MCF 10A (cell line): ENCODE measurements around the gene PNMT. TPM values are rescaled to one million over a fixed set of nuclear protein-coding genes. Genes with fewer than 3 reads are reported as not detected.

Experiments
- BruUV-seq: library from RNA; stranded (reverse); fragments of 400-500 nt; replicated peaks from 2 replicates; lab custom pipeline; 2021; lab: Mats Ljungman, UMichigan
- CTCF ChIA-PET: fragments of 300-600 bp; sonication (Branson Sonifier 250); formaldehyde crosslinking; extraction: SDS; loops from one replicate; lab custom pipeline; 2021; ENCODE audit warnings: antibody characterized with exemption, inconsistent platforms; lab: Yijun Ruan, JAX
- POLR2A ChIA-PET: fragments of 300-600, 350-650 bp; sonication (Branson Sonifier 250); formaldehyde crosslinking; extraction: SDS; loops from one replicate; lab custom pipeline; 2020; ENCODE audit warnings: antibody characterized with exemption, inconsistent platforms; lab: Yijun Ruan, JAX
- DNase-seq: peaks from one replicate; pipeline ENCODE4 v3.0.0-alpha.2; 2018; ENCODE audit not compliant: unreplicated experiment
- H3K27ac Mint-ChIP-seq: one replicate; pipeline ENCODE4 v1.8.0; 2022; ENCODE audit warnings: mild to moderate bottlenecking, low read depth, mixed read lengths; ENCODE audit not compliant: unreplicated experiment
- H3K27me3 Mint-ChIP-seq: one replicate; pipeline ENCODE4 v1.8.0; 2022; ENCODE audit warnings: mixed read lengths; ENCODE audit not compliant: insufficient read depth, unreplicated experiment
- H3K36me3 Mint-ChIP-seq: one replicate; pipeline ENCODE4 v1.8.0; 2022; ENCODE audit warnings: mild to moderate bottlenecking, moderate library complexity, mixed read lengths; ENCODE audit not compliant: insufficient read depth, unreplicated experiment
- H3K4me1 Mint-ChIP-seq: one replicate; pipeline ENCODE4 v1.8.0; 2022; ENCODE audit warnings: mixed read lengths; ENCODE audit not compliant: insufficient read depth, unreplicated experiment
- H3K4me3 Mint-ChIP-seq: one replicate; pipeline ENCODE4 v1.8.0; 2022; ENCODE audit warnings: mild to moderate bottlenecking, moderate library complexity, mixed read lengths; ENCODE audit not compliant: unreplicated experiment
- H3K9me3 Mint-ChIP-seq: one replicate; pipeline ENCODE4 v1.8.0; 2022; ENCODE audit warnings: mixed read lengths; ENCODE audit not compliant: unreplicated experiment
- intact Hi-C: fragments of 100-400 bp; cut with micrococcal nuclease; formaldehyde crosslinking; loops from 2 replicates; pipeline ENCODE4 v1.14.1; 2022
- total RNA-seq: library from RNA; stranded (reverse); gene quantifications from 2 replicates; pipeline ENCODE4 v1.2.3, GENCODE V29; 2022
- TF ChIP-seq, protein P1 (sequence below): fragments of 200-600 bp; IDR thresholded peaks from one replicate; pipeline ENCODE4 v1.8.0; 2022; ENCODE audit warnings: antibody characterized with exemption, mild to moderate bottlenecking; ENCODE audit not compliant: unreplicated experiment

The PNMT gene
- total RNA-seq, 1 experiment from 2014 or later, result not detected

DNA sequence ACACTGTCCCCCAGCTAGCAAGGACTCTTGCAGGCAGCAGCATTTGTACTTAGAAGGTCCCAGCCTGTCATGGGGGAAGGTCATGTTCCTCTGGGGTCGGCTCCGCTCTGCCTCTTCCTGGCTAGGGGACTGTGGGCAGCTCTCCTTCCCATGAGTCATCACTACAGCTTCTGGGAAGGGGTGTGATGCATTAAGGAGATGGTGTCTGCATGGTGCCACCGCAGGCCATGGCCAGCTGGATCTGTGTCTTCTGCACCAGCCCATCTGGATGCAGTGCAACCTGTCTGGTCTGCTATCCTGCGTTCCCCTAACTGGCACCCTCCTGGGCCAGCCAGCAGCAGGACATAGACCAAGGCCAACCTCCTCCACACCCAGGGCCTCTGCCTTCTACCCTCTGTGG, 25.0 kb upstream of the PNMT start:
- ChIA-PET POLR2A (interaction anchor here (1.1 to 1.2 kb wide), 2 partner anchors 28 to 97 kb away, joined by 4 read pairs; no protein-coding TSS in a partner anchor), CTCF (interaction anchor here (0.6 to 2.0 kb wide), 6 partner anchors 8 to 24 kb away, joined by 3 to 6 read pairs (median 4); no protein-coding TSS in a partner anchor)
- peaks cover 13% of the 10 kb centered on the region for H3K36me3 Mint-ChIP-seq
- H3K27ac Mint-ChIP-seq, result no peak overlapping the region
- no peaks in the 10 kb centered on the region for H3K9me3 Mint-ChIP-seq
- TF ChIP-seq, protein P1, sequence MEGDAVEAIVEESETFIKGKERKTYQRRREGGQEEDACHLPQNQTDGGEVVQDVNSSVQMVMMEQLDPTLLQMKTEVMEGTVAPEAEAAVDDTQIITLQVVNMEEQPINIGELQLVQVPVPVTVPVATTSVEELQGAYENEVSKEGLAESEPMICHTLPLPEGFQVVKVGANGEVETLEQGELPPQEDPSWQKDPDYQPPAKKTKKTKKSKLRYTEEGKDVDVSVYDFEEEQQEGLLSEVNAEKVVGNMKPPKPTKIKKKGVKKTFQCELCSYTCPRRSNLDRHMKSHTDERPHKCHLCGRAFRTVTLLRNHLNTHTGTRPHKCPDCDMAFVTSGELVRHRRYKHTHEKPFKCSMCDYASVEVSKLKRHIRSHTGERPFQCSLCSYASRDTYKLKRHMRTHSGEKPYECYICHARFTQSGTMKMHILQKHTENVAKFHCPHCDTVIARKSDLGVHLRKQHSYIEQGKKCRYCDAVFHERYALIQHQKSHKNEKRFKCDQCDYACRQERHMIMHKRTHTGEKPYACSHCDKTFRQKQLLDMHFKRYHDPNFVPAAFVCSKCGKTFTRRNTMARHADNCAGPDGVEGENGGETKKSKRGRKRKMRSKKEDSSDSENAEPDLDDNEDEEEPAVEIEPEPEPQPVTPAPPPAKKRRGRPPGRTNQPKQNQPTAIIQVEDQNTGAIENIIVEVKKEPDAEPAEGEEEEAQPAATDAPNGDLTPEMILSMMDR, result no peak
- no peaks in the 10 kb centered on the region for H3K27me3 Mint-ChIP-seq
- intact Hi-C loops, result no loop called here
- H3K4me1 Mint-ChIP-seq, result peaks cover 30% of the 10 kb centered on the region
- H3K4me3 Mint-ChIP-seq, result no peak overlapping the region
- BruUV-seq, result no TSS peak
- DNase-seq, result no peak

DNA sequence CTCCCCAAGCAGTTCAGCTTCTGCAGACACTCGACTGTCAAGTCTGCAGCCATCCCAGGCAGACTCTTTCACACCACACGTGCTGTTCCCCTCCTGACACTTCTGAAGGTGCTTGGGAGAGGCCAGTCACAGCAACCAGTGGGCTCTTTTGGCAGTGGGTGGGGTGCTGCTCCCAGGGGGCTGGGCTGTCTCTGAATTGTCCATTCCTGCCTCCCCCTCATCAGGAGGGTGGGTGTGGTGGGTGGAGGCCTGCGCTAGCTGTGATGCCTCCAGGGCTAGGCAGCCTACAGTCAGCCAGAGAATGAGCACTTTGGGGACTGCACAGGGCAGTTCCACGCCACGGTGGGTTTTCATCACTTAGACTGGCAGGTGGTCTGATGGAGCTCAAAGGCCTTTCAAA, 21.0 kb upstream of the PNMT start:
- ChIA-PET CTCF (interaction anchor here (0.6 kb wide), 2 partner anchors 119 to 1008 kb away, joined by 3 to 4 read pairs; no protein-coding TSS in a partner anchor), POLR2A (interaction anchor here (1.0 kb wide), 1 partner anchor 10 kb away, joined by 3 read pairs; the partner anchor contains the start of gene STARD3)
- TF ChIP-seq, protein P1, result no peak
- Mint-ChIP-seq H3K4me1 (peaks cover 19% of the 10 kb centered on the region), H3K9me3 (no peaks in the 10 kb centered on the region), H3K4me3 (no peak overlapping the region), H3K36me3 (peaks cover 13% of the 10 kb centered on the region), H3K27ac (no peak overlapping the region), H3K27me3 (no peaks in the 10 kb centered on the region)
- BruUV-seq, result no TSS peak
- intact Hi-C loops, result no loop called here
- no peak for DNase-seq

- H3K9me3 Mint-ChIP-seq, result no peaks in the 10 kb centered on the region
- DNase-seq, result no peak
- ChIA-PET POLR2A (interaction anchor here (0.7 kb wide), 1 partner anchor 105 kb away, joined by 3 read pairs; no protein-coding TSS in a partner anchor), CTCF (interaction anchor here (0.6 kb wide), 1 partner anchor 70 kb away, joined by 3 read pairs; no protein-coding TSS in a partner anchor)
- no peak overlapping the region for H3K4me3 Mint-ChIP-seq
- TF ChIP-seq, protein P1, result no peak
- peaks cover 7% of the 10 kb centered on the region for H3K4me1 Mint-ChIP-seq
- H3K36me3 Mint-ChIP-seq, result peaks cover 17% of the 10 kb centered on the region
- H3K27ac Mint-ChIP-seq, result no peak overlapping the region
- intact Hi-C loops, result no loop called here
- no TSS peak for BruUV-seq
- no peaks in the 10 kb centered on the region for H3K27me3 Mint-ChIP-seq
Observed at GRCh38 chr17:39648616-39649366, 19.5 kb upstream of the PNMT start.

DNA sequence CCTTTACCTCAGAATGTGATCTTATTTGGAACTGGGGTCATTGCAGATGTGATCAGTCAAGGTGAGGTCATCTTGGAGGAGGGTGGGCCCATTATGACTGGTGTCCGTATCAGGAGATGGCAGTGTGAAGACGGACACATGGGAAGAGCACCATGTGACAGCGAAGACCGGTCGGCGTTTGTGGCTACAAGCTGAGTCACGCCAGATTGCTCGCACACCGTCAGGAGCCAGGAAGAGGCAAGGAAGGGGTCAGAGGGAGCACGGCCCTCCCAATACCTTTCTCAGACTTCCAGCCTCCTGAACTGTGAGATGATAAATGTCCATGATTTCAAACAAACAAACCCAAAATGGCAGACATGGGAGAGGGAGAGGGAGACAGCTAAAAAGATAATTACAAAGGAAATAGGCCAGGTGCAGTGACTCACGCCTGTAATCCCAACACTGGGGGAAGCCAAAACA, 18.1 kb upstream of the PNMT start:
- TF ChIP-seq, protein P1, result no peak
- no peaks in the 10 kb centered on the region for H3K9me3 Mint-ChIP-seq
- H3K27me3 Mint-ChIP-seq, result no peaks in the 10 kb centered on the region
- intact Hi-C loops, result no loop called here
- no peak for DNase-seq
- ChIA-PET CTCF (interaction anchor here (0.6 to 0.7 kb wide), 2 partner anchors 15 to 309 kb away, joined by 3 read pairs; no protein-coding TSS in a partner anchor), POLR2A (interaction anchor here (0.7 to 0.9 kb wide), 3 partner anchors 12 to 23 kb away, joined by 3 read pairs; no protein-coding TSS in a partner anchor)
- no TSS peak for BruUV-seq
- no peaks in the 10 kb centered on the region for H3K4me1 Mint-ChIP-seq
- H3K36me3 Mint-ChIP-seq, result peaks cover 15% of the 10 kb centered on the region
- H3K27ac Mint-ChIP-seq, result no peak overlapping the region
- H3K4me3 Mint-ChIP-seq, result no peak overlapping the region
